DND-41 (cell line): ENCODE data around the gene RNASET2.

Experiments used
- CTCF ChIP-seq: IDR thresholded peaks from 2 replicates; pipeline ENCODE4 v1.5.1; 2012; ENCODE audit warnings: borderline replicate concordance, low read length, moderate library complexity, mild to moderate bottlenecking; ENCODE audit not compliant: poor library complexity, severe bottlenecking; ENCODE audit errors: extremely low read depth
- EZH2 ChIP-seq: IDR thresholded peaks from 3 replicates; pipeline ENCODE4 v1.6.1; 2012; ENCODE audit warnings: borderline replicate concordance, low read depth, mild to moderate bottlenecking, moderate library complexity, low read length, inconsistent platforms; ENCODE audit not compliant: severe bottlenecking

DNA sequence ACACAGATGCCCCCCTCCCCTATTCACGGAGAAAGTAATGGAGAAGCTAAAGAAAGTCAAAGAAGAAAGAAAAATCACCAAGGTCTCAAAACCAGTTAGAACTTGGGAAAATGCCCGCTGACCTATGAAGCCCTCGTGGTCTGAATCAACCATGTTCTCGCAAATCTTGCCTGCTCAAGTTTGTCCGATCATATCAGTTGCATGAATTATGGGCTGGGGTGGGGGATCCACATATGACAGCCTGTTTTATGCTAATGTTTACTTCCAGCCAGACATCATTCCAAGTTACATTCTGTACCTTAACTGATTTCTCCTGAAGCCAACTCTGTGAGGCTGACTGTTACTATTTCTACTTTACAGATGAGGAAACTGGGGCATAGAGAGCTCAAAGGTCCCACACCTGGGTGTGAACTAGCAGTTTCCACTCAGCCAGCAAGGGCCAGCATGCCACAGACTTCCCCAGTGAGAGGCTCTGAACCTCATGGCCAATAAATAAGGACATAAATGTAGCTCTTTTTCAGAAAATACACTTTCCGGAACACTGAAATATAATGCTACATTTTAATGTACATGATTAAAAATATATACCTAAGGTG lies 2.1 kb downstream of the RNASET2 start:
- TF ChIP-seq CTCF (no peak), EZH2 (no peak)
